PFSK-1 (cell line): ENCODE measurements around the gene RPS6KA2.

Source experiments
- POLR2AphosphoS5 ChIP-seq: IDR thresholded peaks from 2 replicates; pipeline ENCODE4 v1.6.1; 2012; ENCODE audit warnings: low read depth, mild to moderate bottlenecking, control low read depth, low read length, moderate library complexity
- SIN3A ChIP-seq: IDR thresholded peaks from 2 replicates; pipeline ENCODE4 v1.6.1; 2012; ENCODE audit warnings: mild to moderate bottlenecking, low read length, moderate library complexity, borderline replicate concordance; ENCODE audit not compliant: insufficient read depth
- TAF1 ChIP-seq: IDR thresholded peaks from 2 replicates; pipeline ENCODE4 v1.6.1; 2012; ENCODE audit warnings: low read length, control low read depth, borderline replicate concordance; ENCODE audit not compliant: insufficient read depth
- TF ChIP-seq, protein P1 (sequence below), 2 experiments: IDR thresholded peaks; 2 replicates each; pipeline versions ENCODE4 v1.6.1 to v1.8.0; 2011 to 2012; ENCODE audit warnings: low read depth in 2 of 2, low read length in 2 of 2, control low read depth in 1 of 2, inconsistent platforms in 1 of 2, mild to moderate bottlenecking in 1 of 2, moderate library complexity in 1 of 2; ENCODE audit not compliant: insufficient read depth in 1 of 2

GRCh38 chr6:166465003-166465399, 162.1 kb downstream of the RPS6KA2 start:
- TF ChIP-seq SIN3A (no peak), POLR2AphosphoS5 (no peak), TAF1 (no peak)
- TF ChIP-seq, protein P1, sequence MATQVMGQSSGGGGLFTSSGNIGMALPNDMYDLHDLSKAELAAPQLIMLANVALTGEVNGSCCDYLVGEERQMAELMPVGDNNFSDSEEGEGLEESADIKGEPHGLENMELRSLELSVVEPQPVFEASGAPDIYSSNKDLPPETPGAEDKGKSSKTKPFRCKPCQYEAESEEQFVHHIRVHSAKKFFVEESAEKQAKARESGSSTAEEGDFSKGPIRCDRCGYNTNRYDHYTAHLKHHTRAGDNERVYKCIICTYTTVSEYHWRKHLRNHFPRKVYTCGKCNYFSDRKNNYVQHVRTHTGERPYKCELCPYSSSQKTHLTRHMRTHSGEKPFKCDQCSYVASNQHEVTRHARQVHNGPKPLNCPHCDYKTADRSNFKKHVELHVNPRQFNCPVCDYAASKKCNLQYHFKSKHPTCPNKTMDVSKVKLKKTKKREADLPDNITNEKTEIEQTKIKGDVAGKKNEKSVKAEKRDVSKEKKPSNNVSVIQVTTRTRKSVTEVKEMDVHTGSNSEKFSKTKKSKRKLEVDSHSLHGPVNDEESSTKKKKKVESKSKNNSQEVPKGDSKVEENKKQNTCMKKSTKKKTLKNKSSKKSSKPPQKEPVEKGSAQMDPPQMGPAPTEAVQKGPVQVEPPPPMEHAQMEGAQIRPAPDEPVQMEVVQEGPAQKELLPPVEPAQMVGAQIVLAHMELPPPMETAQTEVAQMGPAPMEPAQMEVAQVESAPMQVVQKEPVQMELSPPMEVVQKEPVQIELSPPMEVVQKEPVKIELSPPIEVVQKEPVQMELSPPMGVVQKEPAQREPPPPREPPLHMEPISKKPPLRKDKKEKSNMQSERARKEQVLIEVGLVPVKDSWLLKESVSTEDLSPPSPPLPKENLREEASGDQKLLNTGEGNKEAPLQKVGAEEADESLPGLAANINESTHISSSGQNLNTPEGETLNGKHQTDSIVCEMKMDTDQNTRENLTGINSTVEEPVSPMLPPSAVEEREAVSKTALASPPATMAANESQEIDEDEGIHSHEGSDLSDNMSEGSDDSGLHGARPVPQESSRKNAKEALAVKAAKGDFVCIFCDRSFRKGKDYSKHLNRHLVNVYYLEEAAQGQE (IDR thresholded peaks at IDR 0.05; ENCODE audit: insufficient read depth in 1 of 2, low read depth in 2 of 2, low read length in 2 of 2): no peak
